Vagina (tissue), 2 donors: ENCODE results near the gene ANKRD39. TPM values are rescaled to one million over a fixed set of nuclear protein-coding genes. Genes with fewer than 3 reads are reported as not detected.

Experiments used
- DNase-seq, 2 donors: peaks; one replicate each; pipeline ENCODE4 v3.0.0-alpha.2; 2017; ENCODE audit errors: extremely low spot score in 2 of 2
- H3K27ac ChIP-seq: fragments of 200-600 bp; sonication (generic); one replicate; pipeline ENCODE4 v1.5.1; 2019
- H3K27me3 ChIP-seq: fragments of 200-600 bp; sonication (generic); one replicate; pipeline ENCODE4 v1.5.1; 2019
- H3K36me3 ChIP-seq, 2 donors: fragments of 200-600 bp; sonication (generic); one replicate each; pipeline ENCODE4 v1.5.1; 2017 to 2019
- H3K4me1 ChIP-seq: fragments of 200-600 bp; sonication (generic); one replicate; pipeline ENCODE4 v1.5.1; 2019
- H3K4me3 ChIP-seq, 2 donors: fragments of 200-600 bp; sonication (generic); 1 replicate in 1 of 2; 2 replicates in 1 of 2; pipeline ENCODE4 v1.5.1; 2016 to 2019
- H3K9me3 ChIP-seq: fragments of 200-600 bp; sonication (generic); one replicate; pipeline ENCODE4 v1.5.1; 2019
- POLR2A ChIP-seq, 2 donors: fragments of 450-650 bp; IDR thresholded peaks; one replicate each; pipeline ENCODE4 v1.6.1; 2017; ENCODE audit warnings: antibody characterized with exemption in 2 of 2, mild to moderate bottlenecking in 2 of 2, moderate library complexity in 2 of 2
- POLR2AphosphoS5 ChIP-seq, 2 donors: sonication (generic); formaldehyde crosslinking; IDR thresholded peaks; one replicate each; pipeline ENCODE4 v1.9.0; 2017; ENCODE audit warnings: antibody characterized with exemption in 2 of 2, mild to moderate bottlenecking in 2 of 2, low read depth in 1 of 2; ENCODE audit not compliant: insufficient read depth in 1 of 2
- intact Hi-C: fragments of 100-400 bp; cut with DNase I; formaldehyde crosslinking; loops from one replicate; pipeline ENCODE4 v1.15.1; 2023
- total RNA-seq: library from RNA; depleted of rRNA; stranded (reverse); fragments of >200 nt; gene quantifications from one replicate; pipeline ENCODE4 v1.2.3, GENCODE V29; 2016
- TF ChIP-seq, protein P1 (sequence below), 3 experiments: fragments of 450-650 bp in 2 of 3; fragments of 200-600 bp in 1 of 3; sonication (generic) in 1 of 3; IDR thresholded peaks; one replicate each; pipeline ENCODE4 v1.5.1; 2017 to 2019; ENCODE audit warnings: antibody characterized with exemption in 3 of 3, mild to moderate bottlenecking in 2 of 3, moderate library complexity in 2 of 3

The ANKRD39 gene
- total RNA-seq, 1 donor from 2014 or later: 20.4 TPM

- no peak for DNase-seq
- H3K4me1 ChIP-seq: peaks cover 74% of the 10 kb centered on the region
- no peaks in the 10 kb centered on the region for H3K27me3 ChIP-seq
- TF ChIP-seq POLR2A (IDR thresholded peaks at IDR 0.05) (no peak), POLR2AphosphoS5 (IDR thresholded peaks at IDR 0.05; ENCODE audit: insufficient read depth in 1 of 2, low read depth in 1 of 2) (no peak)
- TF ChIP-seq, protein P1, sequence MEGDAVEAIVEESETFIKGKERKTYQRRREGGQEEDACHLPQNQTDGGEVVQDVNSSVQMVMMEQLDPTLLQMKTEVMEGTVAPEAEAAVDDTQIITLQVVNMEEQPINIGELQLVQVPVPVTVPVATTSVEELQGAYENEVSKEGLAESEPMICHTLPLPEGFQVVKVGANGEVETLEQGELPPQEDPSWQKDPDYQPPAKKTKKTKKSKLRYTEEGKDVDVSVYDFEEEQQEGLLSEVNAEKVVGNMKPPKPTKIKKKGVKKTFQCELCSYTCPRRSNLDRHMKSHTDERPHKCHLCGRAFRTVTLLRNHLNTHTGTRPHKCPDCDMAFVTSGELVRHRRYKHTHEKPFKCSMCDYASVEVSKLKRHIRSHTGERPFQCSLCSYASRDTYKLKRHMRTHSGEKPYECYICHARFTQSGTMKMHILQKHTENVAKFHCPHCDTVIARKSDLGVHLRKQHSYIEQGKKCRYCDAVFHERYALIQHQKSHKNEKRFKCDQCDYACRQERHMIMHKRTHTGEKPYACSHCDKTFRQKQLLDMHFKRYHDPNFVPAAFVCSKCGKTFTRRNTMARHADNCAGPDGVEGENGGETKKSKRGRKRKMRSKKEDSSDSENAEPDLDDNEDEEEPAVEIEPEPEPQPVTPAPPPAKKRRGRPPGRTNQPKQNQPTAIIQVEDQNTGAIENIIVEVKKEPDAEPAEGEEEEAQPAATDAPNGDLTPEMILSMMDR (IDR thresholded peaks at IDR 0.05): no peak
- intact Hi-C loops: no loop called here
- no peaks in the 10 kb centered on the region for H3K36me3 ChIP-seq
- H3K4me3 ChIP-seq: no peak overlapping the region
- H3K9me3 ChIP-seq: no peaks in the 10 kb centered on the region
- H3K27ac ChIP-seq: no peak overlapping the region
These were observed 26.7 kb upstream of the ANKRD39 start for GRCh38 chr2:96884299-96885094.

DNA sequence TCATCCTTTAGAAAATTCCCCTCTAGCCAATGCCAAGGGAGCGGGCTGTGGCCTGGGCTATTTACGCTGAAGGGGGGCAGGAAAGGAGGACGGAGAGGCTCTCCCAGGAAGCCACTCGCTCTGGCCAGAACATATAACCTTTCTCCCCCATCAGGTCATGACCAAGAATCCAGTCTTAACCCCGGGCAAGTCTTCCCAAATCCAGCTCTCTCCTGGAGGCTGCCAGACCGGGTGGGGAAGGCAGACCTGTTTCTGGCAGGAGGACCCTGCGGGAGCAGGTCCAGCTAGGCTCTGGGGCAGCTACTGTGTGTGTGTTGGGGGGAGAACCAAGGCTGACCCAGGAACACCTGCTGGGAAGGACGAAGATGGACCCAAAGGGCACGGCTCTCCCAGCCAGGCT lies 25.5 kb upstream of the ANKRD39 start:
- Histone ChIP-seq H3K27ac (peak overlapping the region; percentile 49), H3K27me3 (no peaks in the 10 kb centered on the region), H3K9me3 (no peaks in the 10 kb centered on the region), H3K4me3 (no peak overlapping the region), H3K4me1 (peaks cover 64% of the 10 kb centered on the region), H3K36me3 (no peaks in the 10 kb centered on the region)
- DNase-seq: no peak
- TF ChIP-seq, protein P1 (IDR thresholded peaks at IDR 0.05): no peak
- no peak for TF ChIP-seq POLR2A (IDR thresholded peaks at IDR 0.05)
- TF ChIP-seq POLR2AphosphoS5 (IDR thresholded peaks at IDR 0.05; ENCODE audit: insufficient read depth in 1 of 2, low read depth in 1 of 2): no peak
- intact Hi-C loops: no loop called here

- intact Hi-C loops: no loop called here
- no peak for TF ChIP-seq POLR2A (IDR thresholded peaks at IDR 0.05)
- TF ChIP-seq, protein P1 (IDR thresholded peaks at IDR 0.05): no peak
- no peak for TF ChIP-seq POLR2AphosphoS5 (IDR thresholded peaks at IDR 0.05; ENCODE audit: insufficient read depth in 1 of 2, low read depth in 1 of 2)
- no peaks in the 10 kb centered on the region for H3K36me3 ChIP-seq
- no peak for DNase-seq
- H3K4me1 ChIP-seq: peaks cover 64% of the 10 kb centered on the region
- H3K27me3 ChIP-seq: no peaks in the 10 kb centered on the region
- H3K9me3 ChIP-seq: no peaks in the 10 kb centered on the region
- peak overlapping the region; percentile 49 for H3K27ac ChIP-seq
- H3K4me3 ChIP-seq: no peak overlapping the region
These were observed 25.1 kb upstream of the ANKRD39 start for GRCh38 chr2:96882906-96883305.

GRCh38 chr2:96882230-96882629 lies 24.4 kb upstream of the ANKRD39 start:
- no peak overlapping the region for H3K4me3 ChIP-seq
- TF ChIP-seq POLR2AphosphoS5 (IDR thresholded peaks at IDR 0.05; ENCODE audit: insufficient read depth in 1 of 2, low read depth in 1 of 2) (no peak), POLR2A (IDR thresholded peaks at IDR 0.05) (no peak)
- TF ChIP-seq, protein P1 (IDR thresholded peaks at IDR 0.05): no peak
- H3K36me3 ChIP-seq: no peaks in the 10 kb centered on the region
- peak overlapping the region; percentile 49 for H3K27ac ChIP-seq
- H3K9me3 ChIP-seq: no peaks in the 10 kb centered on the region
- DNase-seq: no peak
- intact Hi-C loops: no loop called here
- peaks cover 61% of the 10 kb centered on the region for H3K4me1 ChIP-seq
- H3K27me3 ChIP-seq: no peaks in the 10 kb centered on the region
